AG10803 (cell line): ENCODE data around the gene CNNM1.
A peak's percentile ranks its signal among the peaks of the same experiment; 100 is the strongest.

Source experiments
- DNase-seq: peaks from one replicate; pipeline ENCODE4 v3.0.0; 2010; ENCODE audit warnings: low read depth
- H3K4me3 ChIP-seq: 2 replicates; pipeline ENCODE4 v1.5.1; 2011; ENCODE audit warnings: mild to moderate bottlenecking, low read length, control low read depth
- TF ChIP-seq, protein P1 (sequence below): conservative IDR thresholded peaks from 2 replicates; pipeline ENCODE4 v1.5.1; 2011; ENCODE audit warnings: mild to moderate bottlenecking, low read length, control low read depth, inconsistent platforms

The CNNM1 gene

DNA sequence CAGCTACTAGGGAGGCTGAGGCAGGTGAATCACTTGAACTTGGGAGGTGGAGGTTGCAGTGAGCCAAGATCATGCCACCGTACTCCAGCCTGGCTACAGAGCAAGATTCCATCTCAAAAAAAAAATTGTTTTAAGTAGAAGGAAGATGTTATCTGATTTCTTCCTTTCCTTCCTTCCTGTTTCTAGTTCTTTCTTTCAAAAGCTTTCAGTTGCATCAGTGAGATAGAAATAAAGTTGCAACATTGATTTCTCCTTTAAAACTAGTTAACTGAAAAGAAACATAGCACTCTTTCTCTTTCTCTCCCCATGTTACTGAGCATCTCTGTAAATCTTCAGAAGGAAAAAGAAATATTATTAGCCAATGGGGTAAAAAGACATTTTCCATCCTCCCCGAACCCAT is 37.5 kb downstream of the CNNM1 start:
- no peak for DNase-seq
- H3K4me3 ChIP-seq = no peak overlapping the region
- TF ChIP-seq, protein P1, sequence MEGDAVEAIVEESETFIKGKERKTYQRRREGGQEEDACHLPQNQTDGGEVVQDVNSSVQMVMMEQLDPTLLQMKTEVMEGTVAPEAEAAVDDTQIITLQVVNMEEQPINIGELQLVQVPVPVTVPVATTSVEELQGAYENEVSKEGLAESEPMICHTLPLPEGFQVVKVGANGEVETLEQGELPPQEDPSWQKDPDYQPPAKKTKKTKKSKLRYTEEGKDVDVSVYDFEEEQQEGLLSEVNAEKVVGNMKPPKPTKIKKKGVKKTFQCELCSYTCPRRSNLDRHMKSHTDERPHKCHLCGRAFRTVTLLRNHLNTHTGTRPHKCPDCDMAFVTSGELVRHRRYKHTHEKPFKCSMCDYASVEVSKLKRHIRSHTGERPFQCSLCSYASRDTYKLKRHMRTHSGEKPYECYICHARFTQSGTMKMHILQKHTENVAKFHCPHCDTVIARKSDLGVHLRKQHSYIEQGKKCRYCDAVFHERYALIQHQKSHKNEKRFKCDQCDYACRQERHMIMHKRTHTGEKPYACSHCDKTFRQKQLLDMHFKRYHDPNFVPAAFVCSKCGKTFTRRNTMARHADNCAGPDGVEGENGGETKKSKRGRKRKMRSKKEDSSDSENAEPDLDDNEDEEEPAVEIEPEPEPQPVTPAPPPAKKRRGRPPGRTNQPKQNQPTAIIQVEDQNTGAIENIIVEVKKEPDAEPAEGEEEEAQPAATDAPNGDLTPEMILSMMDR = no peak

DNA sequence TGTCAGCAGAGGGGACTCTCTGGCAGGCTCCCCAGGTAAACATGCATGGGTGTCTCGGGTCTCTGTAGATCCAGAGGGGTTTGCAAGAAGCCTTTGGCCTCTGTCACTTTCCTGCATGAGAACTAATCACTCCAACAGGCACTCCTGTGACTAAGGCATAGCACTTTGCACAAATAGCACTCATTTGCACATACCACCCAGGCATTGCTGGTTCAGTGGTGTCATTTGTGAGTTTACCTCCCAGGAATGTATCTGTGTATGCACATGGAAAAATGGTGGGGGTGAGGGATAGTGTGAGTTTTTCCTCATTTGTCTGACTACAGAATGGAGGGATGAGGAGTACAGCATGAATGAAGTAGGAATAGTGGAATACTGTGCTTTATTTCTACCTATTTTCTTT is 39.5 kb downstream of the CNNM1 start:
- TF ChIP-seq, protein P1 = no peak
- no peak overlapping the region for H3K4me3 ChIP-seq
- DNase-seq = peak; percentile 59

DNA sequence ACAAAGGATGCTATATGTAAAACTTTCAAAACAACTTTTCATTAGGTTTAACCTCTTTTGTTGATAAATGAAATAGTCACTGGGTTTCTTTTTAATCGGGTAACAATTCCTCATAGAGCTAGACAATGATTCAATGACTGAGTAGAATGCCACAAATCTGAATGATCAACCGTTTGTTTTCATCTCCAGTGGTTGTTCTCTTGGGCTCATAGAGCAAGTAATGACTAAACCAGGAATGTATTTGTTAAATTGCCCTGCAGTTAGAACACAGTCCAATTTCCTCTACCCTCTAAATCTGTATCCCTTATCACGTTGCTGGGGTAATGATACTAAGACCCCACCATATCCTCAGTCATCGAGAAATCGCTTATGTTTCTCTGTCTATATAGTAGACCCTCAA is 40.0 kb downstream of the CNNM1 start:
- H3K4me3 ChIP-seq = no peak overlapping the region
- peak; percentile 55 for DNase-seq

DNA sequence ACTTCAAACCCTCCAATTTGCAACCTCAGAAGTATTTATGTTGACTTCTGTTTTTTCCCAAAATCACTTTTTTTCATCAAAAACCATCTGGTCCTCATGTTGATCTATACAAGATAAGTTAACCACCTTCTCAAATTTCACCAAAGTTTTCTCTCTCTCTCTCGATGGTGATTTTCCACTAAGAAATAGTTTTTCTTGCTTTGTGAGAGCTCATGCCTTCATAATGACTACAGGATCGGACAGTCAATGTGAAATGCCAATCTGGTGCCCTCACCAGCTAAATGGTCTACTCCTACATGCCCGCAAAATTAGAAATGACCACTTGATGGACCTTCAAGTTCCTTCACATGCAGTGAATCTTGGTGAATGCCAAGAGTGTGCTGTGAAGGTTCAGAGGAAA is 40.4 kb downstream of the CNNM1 start:
- peak; percentile 71 for DNase-seq
- no peak overlapping the region for H3K4me3 ChIP-seq
- TF ChIP-seq, protein P1 = no peak

More for the DNA sequence above, 40.0 kb downstream of the CNNM1 start:
- TF ChIP-seq, protein P1 = no peak

DNA sequence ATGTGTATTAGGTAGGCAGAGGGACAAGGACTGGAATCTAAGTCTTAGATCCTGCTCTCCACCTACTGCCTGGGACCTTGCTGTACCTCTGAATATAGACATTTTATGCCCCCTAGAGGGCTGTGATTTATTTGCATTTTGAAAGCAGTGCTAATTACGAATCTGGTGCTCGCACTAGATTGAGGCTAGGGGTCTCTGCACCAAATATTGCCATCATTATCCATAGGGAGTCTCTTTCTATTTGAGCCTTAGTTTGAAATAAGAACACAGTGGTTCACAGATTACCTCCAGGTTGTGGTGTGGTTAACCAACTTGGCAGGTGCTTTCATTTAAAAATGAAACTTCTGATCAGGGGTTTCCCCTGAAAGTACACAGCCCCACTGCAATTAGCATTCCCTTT is 41.8 kb downstream of the CNNM1 start:
- no peak overlapping the region for H3K4me3 ChIP-seq
- DNase-seq = peak; percentile 58
- TF ChIP-seq, protein P1 = peak; percentile 56

DNA sequence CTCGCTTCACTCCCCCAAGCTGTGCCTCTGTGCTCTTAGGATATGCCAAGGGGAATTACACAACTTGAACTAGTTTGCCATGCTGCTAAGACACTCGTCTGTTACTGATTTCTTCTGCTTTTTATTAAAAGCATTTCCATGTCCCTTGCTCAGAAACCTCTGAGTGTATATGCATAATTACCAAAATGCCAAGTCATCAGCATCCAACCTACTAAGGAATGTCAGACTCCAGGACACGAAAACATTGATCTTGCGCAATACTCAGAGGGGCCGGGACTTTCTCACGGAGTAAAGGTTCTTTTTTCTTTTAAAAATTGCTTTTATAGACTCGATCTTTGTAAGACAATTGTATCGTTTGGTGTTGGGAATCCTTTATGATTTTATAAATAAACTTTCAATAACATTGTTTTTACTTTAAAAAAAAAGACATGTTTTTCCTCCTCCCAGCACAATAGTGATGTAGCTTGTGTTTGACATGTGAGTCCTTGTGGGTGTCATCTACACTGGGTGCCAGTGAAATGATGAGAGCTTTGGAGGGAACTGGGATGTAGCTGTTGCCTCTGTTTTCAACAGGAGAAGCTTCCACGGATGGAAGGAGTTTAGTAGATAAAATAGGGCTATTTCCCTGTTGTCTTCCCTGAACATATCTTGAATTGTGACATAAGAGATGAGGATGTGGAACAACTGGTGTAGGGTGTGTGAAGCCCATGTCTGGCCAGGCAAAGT is 43.6 kb downstream of the CNNM1 start:
- TF ChIP-seq, protein P1 = no peak
- peak; percentile 93 for DNase-seq

DNA sequence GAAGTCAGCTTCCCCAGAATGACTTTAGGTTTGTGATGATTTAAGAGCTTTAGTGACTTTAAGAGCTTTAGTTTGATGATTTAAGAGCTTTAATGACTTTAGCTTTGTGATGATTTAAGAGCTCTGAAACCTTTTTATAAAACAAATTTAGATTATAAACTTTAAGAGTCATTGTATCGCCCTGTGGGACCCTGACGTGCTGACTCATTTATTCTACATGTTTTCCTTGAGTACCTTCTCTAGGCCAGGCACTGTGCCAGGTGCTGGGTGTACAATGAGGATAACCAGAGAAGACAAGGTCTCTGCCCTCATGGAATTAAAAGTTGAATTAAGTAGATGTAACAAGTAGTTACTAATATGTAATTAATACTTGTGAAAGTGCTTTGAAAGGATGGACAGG is 45.4 kb downstream of the CNNM1 start:
- DNase-seq = no peak
- H3K4me3 ChIP-seq = no peak overlapping the region
- TF ChIP-seq, protein P1 = no peak

More for the DNA sequence above, 43.6 kb downstream of the CNNM1 start:
- no peak overlapping the region for H3K4me3 ChIP-seq
